CD1c-positive myeloid dendritic cell (primary cell): ENCODE data around the gene TRIP6.
A peak's percentile ranks its signal among the peaks of the same experiment; 100 is the strongest.

Experiments
- DNase-seq: peaks from one replicate; pipeline ENCODE4 v3.0.0-alpha.2; 2016; ENCODE audit errors: extremely low spot score

The TRIP6 gene, protein sequence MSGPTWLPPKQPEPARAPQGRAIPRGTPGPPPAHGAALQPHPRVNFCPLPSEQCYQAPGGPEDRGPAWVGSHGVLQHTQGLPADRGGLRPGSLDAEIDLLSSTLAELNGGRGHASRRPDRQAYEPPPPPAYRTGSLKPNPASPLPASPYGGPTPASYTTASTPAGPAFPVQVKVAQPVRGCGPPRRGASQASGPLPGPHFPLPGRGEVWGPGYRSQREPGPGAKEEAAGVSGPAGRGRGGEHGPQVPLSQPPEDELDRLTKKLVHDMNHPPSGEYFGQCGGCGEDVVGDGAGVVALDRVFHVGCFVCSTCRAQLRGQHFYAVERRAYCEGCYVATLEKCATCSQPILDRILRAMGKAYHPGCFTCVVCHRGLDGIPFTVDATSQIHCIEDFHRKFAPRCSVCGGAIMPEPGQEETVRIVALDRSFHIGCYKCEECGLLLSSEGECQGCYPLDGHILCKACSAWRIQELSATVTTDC

GRCh38 chr7:100867040-100867775 is at the start of gene TRIP6:
TSS of gene TRIP6 (plus strand) at chr7:100867387. CDS start at chr7:100867498, 111 bp downstream.
- DNase-seq = peak; percentile 88

DNA sequence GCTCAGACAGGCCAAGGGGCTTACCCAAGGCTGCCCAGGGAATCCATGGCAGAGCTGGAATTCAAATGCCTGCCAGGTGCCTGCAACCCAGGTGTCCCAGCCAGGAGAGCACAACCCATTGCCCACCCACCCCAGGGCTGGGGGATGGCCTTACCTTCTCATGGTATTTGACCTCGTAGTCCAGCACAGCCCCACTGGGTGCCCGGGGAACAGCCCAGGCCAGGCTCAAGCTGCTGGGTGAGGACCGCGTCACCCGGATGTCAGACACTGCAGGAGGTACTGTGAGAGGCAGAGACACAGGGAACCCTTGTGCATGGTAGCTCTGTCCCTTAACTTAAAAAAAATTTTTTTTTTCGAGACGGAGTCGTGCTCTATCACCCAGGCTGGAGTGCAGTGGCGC is 48.8 kb upstream of the TRIP6 start:
- no peak for DNase-seq

GRCh38 chr7:100818825-100819224 is 48.4 kb upstream of the TRIP6 start:
- DNase-seq = no peak

DNA sequence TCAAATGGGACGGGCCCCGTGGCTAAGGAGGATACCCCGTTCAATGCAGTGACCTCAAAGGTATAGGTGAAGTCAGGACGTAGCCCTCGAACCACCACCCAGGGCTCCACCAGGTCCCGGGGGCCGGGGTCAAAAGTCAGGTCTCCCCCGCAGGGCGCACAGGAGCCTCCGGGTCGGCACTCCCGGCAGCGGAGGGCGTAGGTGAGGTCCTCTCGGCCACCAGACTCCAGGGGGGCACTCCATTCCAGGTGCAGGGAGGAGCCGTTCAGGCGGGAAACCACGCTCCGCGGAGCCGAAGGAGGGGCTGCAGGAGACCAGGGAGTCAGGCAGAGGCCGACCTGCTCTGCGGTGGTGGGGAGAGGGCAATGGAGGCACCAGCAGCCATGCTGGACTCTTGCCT is 47.6 kb upstream of the TRIP6 start:
- no peak for DNase-seq

- DNase-seq = no peak
Measured at GRCh38 chr7:100822236-100823139, 44.7 kb upstream of the TRIP6 start.

- no peak for DNase-seq
Measured at GRCh38 chr7:100823140-100823525, 44.1 kb upstream of the TRIP6 start.

- DNase-seq = no peak
Measured at GRCh38 chr7:100823534-100823933, 43.7 kb upstream of the TRIP6 start.

DNA sequence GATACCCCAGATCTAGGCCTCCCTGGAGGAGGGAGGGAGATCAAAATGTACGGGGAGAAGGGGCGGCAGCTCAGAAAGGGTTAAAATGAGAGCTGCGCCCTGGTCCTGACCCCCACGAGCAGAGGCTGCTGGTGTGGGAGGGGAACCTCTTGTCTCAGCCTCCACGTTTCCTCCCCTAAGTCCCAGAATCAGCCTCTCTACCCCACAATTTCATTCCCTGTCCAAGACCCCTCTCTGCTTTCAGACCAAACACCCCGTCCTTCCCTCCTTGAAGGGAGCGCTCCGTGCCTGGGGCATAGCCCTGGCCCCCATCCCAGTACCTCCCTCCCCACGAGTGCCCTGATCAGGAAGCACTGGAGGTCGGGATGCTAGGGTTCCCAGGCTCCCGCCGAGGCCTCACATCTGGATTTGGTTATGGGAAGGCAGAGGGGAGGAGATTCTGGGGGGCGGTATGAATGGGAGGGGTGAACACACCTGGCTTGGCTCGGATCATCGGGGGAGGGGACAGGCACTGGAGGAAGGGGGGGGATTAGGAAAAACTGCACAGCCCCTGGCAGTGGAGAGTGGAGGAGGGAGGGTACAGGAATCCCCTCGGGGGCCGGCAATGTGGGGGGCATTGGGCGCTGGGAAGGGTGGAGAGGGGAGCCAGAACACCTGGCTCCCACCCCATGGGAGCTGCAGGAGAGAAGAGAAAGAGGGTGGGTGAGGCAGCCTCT is 42.5 kb upstream of the TRIP6 start:
- DNase-seq = no peak

GRCh38 chr7:100825215-100825671 is 41.9 kb upstream of the TRIP6 start:
- no peak for DNase-seq

DNA sequence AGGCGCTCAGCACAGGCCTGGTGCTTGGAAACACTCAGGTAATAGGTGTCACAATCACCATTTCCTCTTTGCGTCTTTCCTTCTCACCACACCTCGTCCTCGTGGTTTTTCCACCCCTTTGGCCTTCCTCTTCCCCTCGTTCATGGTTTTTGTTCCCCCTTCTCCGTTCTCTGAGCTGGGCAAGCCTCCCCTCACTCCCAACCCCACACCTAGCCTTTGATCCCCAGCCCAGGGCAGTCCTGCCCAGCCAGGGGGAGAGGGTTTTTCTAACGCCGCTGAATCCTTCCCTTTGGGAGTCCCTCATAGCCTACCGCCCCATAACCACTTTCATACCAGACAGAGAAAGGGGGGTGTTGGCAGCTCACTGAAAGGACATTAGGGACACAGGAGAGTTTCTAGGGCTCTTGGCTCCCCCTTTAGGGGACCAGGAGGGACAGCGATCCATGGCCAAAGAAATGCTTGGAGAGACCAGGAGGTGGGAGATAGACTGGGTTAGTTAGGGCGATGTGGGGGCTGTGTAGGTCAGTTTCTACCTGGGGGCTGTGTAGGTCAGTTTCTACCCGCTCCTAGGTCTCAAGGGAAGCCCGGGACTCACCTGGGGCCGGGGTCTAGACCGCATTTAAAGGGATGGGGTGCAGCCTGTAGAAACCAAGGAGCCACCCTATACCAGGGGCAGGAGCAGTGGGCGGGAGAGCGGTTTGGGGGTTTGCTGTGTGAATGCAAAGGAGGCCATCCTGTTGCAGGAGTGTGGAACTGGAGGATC is 41.3 kb upstream of the TRIP6 start:
- DNase-seq = no peak

GRCh38 chr7:100826514-100827329 is 40.5 kb upstream of the TRIP6 start:
- DNase-seq = no peak

DNA sequence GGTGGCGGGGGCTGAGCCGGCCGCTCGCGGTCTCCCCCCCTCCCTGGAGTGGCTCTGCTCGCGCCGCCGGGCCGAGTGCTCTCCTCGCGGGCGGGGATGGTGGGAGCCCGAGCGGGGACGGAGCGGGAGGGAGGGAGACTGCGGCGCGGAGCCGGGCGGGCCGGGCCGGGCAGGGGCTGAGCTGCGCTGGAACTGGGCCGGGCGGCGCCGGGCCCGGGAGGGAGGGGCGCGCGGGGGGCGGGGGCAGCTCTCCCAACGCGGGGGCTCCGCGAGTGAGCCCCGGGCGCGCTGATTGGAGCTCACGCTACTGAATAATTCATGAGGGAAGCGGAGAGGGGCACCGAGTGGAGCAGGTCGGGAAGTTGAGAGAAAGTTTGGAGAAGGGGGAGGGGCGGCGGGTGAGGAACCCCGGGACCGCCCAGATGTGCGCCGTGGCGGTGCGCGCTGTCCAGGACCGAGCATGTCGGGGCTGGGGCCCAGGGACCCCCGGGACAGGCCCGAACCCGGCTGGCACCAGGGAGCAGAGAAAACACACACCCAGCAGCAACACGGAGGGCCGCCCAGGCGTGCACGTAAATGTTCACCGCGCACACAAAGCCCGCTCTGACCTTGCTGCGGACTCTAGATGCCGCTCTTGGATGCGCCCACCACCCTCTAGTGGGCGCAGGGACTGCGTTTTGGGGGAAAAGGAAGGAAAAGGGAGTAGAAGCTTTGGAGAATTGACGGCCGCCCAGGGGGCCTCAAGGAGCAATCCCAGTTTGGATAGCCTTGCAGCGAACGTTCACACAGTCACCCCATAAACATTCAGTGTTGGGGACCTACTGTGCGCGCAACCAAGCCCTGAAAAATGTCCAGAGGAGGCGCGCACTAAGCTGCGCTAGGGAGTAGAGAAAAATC is 39.6 kb upstream of the TRIP6 start, which contains the start of gene EPHB4:
Gene EPHB4, minus strand, starts transcription at position 194 of the 897 bp plus-strand sequence. CDS start 493 bp downstream, outside the sequence.
- DNase-seq = peak; percentile 9

- no peak for DNase-seq
Measured at GRCh38 chr7:100829150-100829716, 38.0 kb upstream of the TRIP6 start.

GRCh38 chr7:100830396-100830795 is 36.8 kb upstream of the TRIP6 start:
- no peak for DNase-seq

DNA sequence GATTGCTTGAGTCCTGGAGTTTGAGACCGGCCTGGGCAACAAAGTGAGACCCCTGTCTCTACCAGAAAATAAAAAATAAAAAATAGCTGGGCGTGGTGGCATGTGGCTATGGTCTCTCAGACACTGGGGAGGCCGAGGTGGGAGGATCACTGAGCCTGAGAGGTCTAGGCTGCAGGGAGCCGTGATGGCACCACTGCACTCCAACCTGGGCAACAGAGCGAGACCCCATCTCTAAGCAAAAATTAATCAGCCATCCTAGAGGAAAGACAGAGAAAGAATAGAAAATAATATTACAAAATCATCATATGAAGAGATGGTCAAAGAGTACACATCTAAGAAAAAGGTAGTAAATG is 34.9 kb upstream of the TRIP6 start:
- no peak for DNase-seq

DNA sequence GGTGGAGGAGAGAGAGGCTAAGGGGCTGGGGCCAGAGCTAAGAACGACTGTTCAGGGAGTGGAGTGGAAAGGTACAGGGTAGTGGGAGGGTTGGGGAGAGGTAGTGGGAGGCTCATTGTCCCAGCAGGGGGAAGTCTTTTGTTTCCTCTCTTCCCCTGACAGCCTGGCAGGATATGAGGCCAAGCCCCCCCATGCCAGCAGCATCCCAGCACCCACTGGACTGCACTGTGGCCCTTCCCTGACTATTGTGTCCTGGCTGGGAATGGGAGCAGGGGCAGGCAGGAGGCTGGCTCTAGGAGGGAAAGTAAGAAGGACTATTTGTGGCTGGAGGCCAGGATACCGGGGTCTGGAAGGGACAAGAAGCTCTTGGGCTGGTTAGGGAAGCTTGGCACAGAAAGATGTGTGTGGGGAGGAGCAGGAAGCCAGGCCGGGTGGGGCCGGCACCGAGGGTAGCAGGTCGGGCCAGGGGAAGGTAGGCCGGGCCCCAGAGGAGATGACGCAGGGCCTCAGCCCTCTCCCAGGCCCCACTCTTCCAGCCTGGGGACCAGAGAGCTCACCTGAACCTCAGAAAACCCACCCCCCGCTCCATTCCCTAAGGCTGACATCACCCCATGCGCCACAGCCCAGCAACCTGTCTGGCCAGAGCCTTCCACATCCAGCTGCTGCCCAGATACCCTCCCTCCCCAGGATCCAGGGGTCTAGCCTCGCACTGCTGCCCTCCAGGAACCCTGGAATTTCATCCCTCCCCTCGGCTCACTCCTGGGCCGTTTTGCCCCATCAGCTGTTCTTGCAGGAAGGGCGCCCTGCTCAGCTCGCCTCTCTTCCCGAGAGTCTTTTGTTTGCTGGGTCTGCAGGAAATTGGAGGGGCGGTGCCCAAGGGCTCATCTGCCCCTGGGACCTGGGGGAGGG is 31.0 kb upstream of the TRIP6 start:
- no peak for DNase-seq

DNA sequence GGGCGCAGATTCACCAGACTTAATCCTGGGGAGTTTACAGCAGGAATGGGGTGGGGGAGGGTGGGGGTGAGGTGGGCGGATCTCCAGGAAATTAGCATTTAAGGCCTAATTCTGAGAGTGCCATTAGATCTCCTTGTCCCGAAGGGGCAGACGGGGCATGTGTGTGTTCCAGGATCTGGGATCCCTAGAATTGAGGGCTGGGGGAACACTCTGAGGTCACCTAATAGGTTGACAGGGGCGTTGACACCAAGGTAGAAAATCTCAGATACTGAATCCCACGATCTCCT is 30.4 kb upstream of the TRIP6 start:
- no peak for DNase-seq
